Fibroblast of lung (primary cell): ENCODE measurements around the gene RTF1. TPM values are rescaled to one million over a fixed set of nuclear protein-coding genes. Genes with fewer than 3 reads are reported as not detected.

Experiments
- DNase-seq, 2 donors: peaks; one replicate each; pipeline versions ENCODE4 v3.0.0 to v3.0.0-alpha.2; 2010; ENCODE audit warnings: low read depth in 2 of 2
- H2AFZ ChIP-seq: 2 replicates; pipeline ENCODE4 v1.5.1; 2012; ENCODE audit warnings: low read length, control low read depth, inconsistent platforms
- H3K27ac ChIP-seq: 2 replicates; pipeline ENCODE4 v1.5.1; 2011; ENCODE audit warnings: low read length, control low read depth; ENCODE audit not compliant: insufficient read depth
- H3K27me3 ChIP-seq: 2 replicates; pipeline ENCODE4 v1.5.1; 2011; ENCODE audit warnings: mild to moderate bottlenecking, low read length; ENCODE audit not compliant: control insufficient read depth, insufficient read depth
- H3K36me3 ChIP-seq: 2 replicates; pipeline ENCODE4 v1.5.1; 2011; ENCODE audit warnings: low read length; ENCODE audit not compliant: control insufficient read depth, insufficient read depth
- H3K4me1 ChIP-seq: 2 replicates; pipeline ENCODE4 v1.5.1; 2011; ENCODE audit warnings: low read length; ENCODE audit not compliant: control insufficient read depth, insufficient read depth; ENCODE audit errors: extremely low read depth
- H3K4me2 ChIP-seq: 2 replicates; pipeline ENCODE4 v1.5.1; 2011; ENCODE audit warnings: low read length, control low read depth; ENCODE audit not compliant: insufficient read depth; ENCODE audit errors: extremely low read depth
- H3K4me3 ChIP-seq, 4 experiments: fragments of 200-600 bp in 1 of 4; sonication (generic) in 1 of 4; replicated peaks in 1 of 4; 2 replicates each; pipeline ENCODE4 v1.5.1; 2011 to 2016; ENCODE audit warnings: low read length in 4 of 4, low read depth in 3 of 4, mild to moderate bottlenecking in 3 of 4, control low read depth in 2 of 4, inconsistent platforms in 1 of 4, mixed read lengths in 1 of 4; ENCODE audit not compliant: insufficient read depth in 1 of 4; ENCODE audit errors: control extremely low read depth in 1 of 4
- H3K79me2 ChIP-seq: 2 replicates; pipeline ENCODE4 v1.5.1; 2012; ENCODE audit warnings: mild to moderate bottlenecking, low read length, inconsistent platforms; ENCODE audit not compliant: control insufficient read depth, insufficient read depth
- H3K9ac ChIP-seq: 2 replicates; pipeline ENCODE4 v1.5.1; 2011; ENCODE audit warnings: mild to moderate bottlenecking, low read length, control low read depth; ENCODE audit not compliant: insufficient read depth
- H3K9me3 ChIP-seq: 2 replicates; pipeline ENCODE4 v1.5.1; 2012; ENCODE audit warnings: low read depth, low read length; ENCODE audit not compliant: control insufficient read depth, insufficient read depth
- H4K20me1 ChIP-seq: 2 replicates; pipeline ENCODE4 v1.5.1; 2011; ENCODE audit warnings: low read length; ENCODE audit not compliant: control insufficient read depth, insufficient read depth; ENCODE audit errors: extremely low read depth
- CTCF ChIP-seq, 2 donors: IDR thresholded peaks in 1 of 2; conservative IDR thresholded peaks in 1 of 2; 1 replicate in 1 of 2; 2 replicates in 1 of 2; pipeline ENCODE4 v1.5.1; 2011 to 2012; ENCODE audit warnings: low read length in 2 of 2, control low read depth in 1 of 2, inconsistent platforms in 1 of 2, low read depth in 1 of 2, mild to moderate bottlenecking in 1 of 2
- EZH2 ChIP-seq: IDR thresholded peaks from 2 replicates; pipeline ENCODE4 v1.5.1; 2012; ENCODE audit warnings: low read length, control low read depth, mild to moderate bottlenecking; ENCODE audit errors: missing control alignments
- polyA plus RNA-seq, 2 donors: library from polyadenylated mRNA; depleted of rRNA in 1 of 2; stranded (reverse) in 1 of 2; unstranded in 1 of 2; fragments of >200 nt; gene quantifications; 2 replicates each; pipeline ENCODE4 v1.2.1, GENCODE V29; 2011 to 2012; ENCODE audit warnings: missing spikeins in 1 of 2
- total RNA-seq: library from RNA; depleted of rRNA; stranded (reverse); fragments of >200 nt; gene quantifications from 2 replicates; pipeline ENCODE4 v1.2.1, GENCODE V29; 2014

The RTF1 gene
- total and polyA plus RNA-seq, 2 donors (not counting 1 experiment from before 2014, with no cell fraction given): 16.0 to 38.9 TPM

DNA sequence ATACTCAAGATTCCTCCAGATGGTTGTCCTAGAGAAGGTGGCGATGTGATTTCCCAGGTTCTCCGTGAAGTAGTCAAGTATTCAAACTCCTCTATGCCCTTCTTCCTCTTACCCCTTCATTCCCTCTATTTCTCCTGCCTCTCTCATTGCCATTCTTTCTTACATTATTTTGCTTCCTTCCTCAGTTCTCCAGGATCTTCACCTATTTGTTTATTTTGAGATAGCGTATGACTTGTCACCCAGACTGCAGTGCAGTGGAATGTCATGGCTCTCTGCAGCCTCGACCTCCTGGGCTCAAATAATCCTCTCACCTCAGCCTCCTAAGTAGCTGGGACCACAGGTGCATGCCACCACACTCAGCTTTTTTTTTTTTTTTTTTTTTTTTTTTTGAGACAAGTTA lies 75.0 kb downstream of the RTF1 start:
- H3K4me3 ChIP-seq: no peak overlapping the region
- H2AFZ ChIP-seq: no peak overlapping the region
- no peak for DNase-seq
- H3K27ac ChIP-seq: no peak overlapping the region
- peaks cover 18% of the 10 kb centered on the region for H3K4me1 ChIP-seq
- H3K79me2 ChIP-seq: no peaks in the 10 kb centered on the region
- no peaks in the 10 kb centered on the region for H4K20me1 ChIP-seq
- H3K4me2 ChIP-seq: no peak overlapping the region
- no peaks in the 10 kb centered on the region for H3K27me3 ChIP-seq
- no peaks in the 10 kb centered on the region for H3K36me3 ChIP-seq
- H3K9me3 ChIP-seq: no peaks in the 10 kb centered on the region
- no peak overlapping the region for H3K9ac ChIP-seq
- no peak for TF ChIP-seq EZH2
- no peak for TF ChIP-seq CTCF (conservative IDR thresholded peaks at IDR 0.05 in 1 of 2, IDR thresholded peaks at IDR 0.05 in 1 of 2; ENCODE audit: low read depth in 1 of 2, low read length in 2 of 2)

DNA sequence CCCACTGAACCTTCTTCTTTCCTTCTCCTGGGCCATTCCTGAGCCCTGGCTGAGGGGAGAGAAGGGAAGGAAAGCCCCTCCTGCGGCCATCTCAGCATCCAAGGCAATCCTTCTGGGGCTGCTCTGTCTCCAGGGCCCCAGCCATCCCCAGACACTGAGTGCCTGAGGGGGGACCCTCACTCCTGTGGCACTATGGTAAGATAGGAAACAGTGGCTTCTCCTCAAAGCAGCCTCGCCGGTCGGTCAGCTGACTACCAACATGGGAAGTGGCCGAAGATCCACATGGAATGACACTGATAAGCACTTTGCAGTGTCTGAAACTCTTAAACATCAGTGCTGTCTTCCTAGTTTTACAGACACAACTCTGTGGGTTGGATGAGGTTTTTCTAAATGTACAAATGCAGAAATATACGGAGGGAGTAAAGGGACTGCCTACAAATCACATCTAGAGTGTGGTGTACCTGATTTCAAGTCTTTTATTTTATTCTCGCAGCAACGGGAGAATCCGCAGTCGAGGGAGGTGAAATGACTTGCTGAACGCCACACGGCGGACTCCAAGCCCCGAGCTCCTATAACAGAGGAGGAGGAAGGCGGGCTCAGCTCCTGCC lies 75.8 kb downstream of the RTF1 start:
- H3K4me3 ChIP-seq: peak overlapping the region; percentile 11 to 57 (median 32)
- no peaks in the 10 kb centered on the region for H3K9me3 ChIP-seq
- H3K4me2 ChIP-seq: peak overlapping the region; percentile 84
- H3K27me3 ChIP-seq: no peaks in the 10 kb centered on the region
- no peaks in the 10 kb centered on the region for H3K79me2 ChIP-seq
- peak overlapping the region; percentile 36 for H3K27ac ChIP-seq
- peak overlapping the region; percentile 27 for H2AFZ ChIP-seq
- no peak for TF ChIP-seq EZH2
- TF ChIP-seq CTCF (conservative IDR thresholded peaks at IDR 0.05 in 1 of 2, IDR thresholded peaks at IDR 0.05 in 1 of 2; ENCODE audit: low read depth in 1 of 2, low read length in 2 of 2): no peak
- H3K9ac ChIP-seq: peak overlapping the region; percentile 11
- H3K36me3 ChIP-seq: no peaks in the 10 kb centered on the region
- DNase-seq: no peak
- H4K20me1 ChIP-seq: no peaks in the 10 kb centered on the region
- H3K4me1 ChIP-seq: peaks cover 18% of the 10 kb centered on the region

DNA sequence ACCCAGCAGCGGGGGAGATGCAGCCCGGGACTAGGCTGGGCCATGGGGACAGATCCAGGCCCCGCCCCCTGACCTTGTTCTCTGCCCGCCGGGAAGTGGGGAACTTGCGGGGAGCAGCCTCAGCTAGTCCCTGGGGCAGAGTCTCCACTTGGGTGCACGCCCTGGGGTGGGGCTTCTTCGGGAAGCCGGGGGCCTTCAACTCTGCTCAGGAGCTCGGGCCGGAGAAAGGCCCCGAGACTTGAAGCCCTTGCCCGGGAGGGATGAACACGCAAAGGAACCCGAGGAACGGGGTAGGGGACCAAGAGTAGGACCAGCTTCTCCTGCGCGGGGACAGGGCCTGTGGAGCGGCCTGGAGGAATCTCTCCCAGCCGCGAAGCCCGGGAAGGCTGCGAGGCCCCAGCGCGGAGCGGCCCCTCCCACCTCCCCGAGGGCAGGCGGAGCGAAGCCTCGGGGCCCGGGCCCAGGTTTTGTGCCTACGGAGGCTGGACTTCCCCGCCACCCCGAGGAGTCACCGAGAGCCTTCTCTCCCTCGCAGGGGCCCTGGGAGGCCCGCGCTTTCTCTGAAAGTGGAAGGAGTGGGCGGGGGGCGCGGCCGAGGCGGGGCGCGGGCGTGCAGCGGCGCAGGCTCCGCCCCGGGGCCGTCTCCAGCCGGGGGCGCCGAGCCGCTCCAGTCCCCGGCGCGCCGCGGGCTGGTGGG lies 76.5 kb downstream of the RTF1 start, which contains the start of gene ITPKA:
Gene ITPKA, plus strand, starts transcription at position 670 of the 697 bp plus-strand sequence. CDS start 54 bp downstream, outside the sequence.
- TF ChIP-seq CTCF (conservative IDR thresholded peaks at IDR 0.05 in 1 of 2, IDR thresholded peaks at IDR 0.05 in 1 of 2; ENCODE audit: low read depth in 1 of 2, low read length in 2 of 2) (no peak), EZH2 (no peak)
- Histone ChIP-seq H3K9ac (peak within 1 kb of the TSS; percentile 11), H4K20me1 (no peaks in the 10 kb centered on the region), H3K79me2 (no peaks in the 10 kb centered on the region), H3K27ac (peak within 1 kb of the TSS; percentile 36), H3K36me3 (no peaks in the 10 kb centered on the region), H3K4me3 (peak within 1 kb of the TSS; percentile 33 to 57 (median 47)), H3K9me3 (no peaks in the 10 kb centered on the region), H3K27me3 (no peaks in the 10 kb centered on the region), H3K4me2 (peak within 1 kb of the TSS; percentile 84), H3K4me1 (peaks cover 18% of the 10 kb centered on the region), H2AFZ (peak within 1 kb of the TSS; percentile 9)
- peak; percentile 70 to 79 for DNase-seq
